C4-2B (cell line): ENCODE measurements around the gene ABCB11.

Experiments used
- CTCF ChIP-seq: fragments of 450-650 bp; conservative IDR thresholded peaks from 2 replicates; pipeline ENCODE4 v1.5.1; 2017; ENCODE audit warnings: mild to moderate bottlenecking
- ZFX ChIP-seq: fragments of 450-650 bp; IDR thresholded peaks from 2 replicates; pipeline ENCODE4 v1.6.1; 2017

DNA sequence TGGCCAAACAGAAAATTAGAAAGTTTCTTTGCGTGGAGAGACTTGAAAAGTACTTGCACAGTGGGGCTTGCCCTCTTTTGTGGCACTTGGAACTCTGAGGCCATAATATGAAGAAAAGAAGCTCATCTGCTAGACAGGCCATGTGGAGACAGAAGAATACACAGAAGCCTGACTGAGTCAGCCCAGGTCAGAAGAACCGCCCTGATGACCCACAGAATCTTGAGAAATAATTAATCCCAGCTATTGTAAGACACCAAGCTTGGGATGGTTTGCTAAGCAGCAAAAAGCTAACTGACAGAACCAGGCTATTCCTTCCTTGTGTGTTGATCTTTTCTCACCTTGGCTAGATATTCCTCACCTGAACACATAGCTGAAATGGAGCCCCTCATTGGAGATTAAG, 96.3 kb downstream of the ABCB11 start:
- TF ChIP-seq CTCF (no peak), ZFX (no peak)
